H4 (cell line): ENCODE data around the gene CCR4. TPM values are rescaled to one million over a fixed set of nuclear protein-coding genes. Genes with fewer than 3 reads are reported as not detected.
"Not testable (repeated sequence)": the region's sequence is repeated elsewhere in the genome, so short reads cannot be mapped to it uniquely, and the experiment has no call there.

Experiments
- DNase-seq: peaks from one replicate; pipeline ENCODE4 v3.0.0-alpha.2; 2015; ENCODE audit warnings: low spot score
- total RNA-seq: library from RNA; depleted of rRNA; stranded (reverse); fragments of >200 nt; shearing (Covaris generic); gene quantifications from 2 replicates; pipeline ENCODE4 v1.2.3, GENCODE V29; 2014; rRNA removed

CCR4 gene
- not detected in 2 replicates for total RNA-seq

DNA sequence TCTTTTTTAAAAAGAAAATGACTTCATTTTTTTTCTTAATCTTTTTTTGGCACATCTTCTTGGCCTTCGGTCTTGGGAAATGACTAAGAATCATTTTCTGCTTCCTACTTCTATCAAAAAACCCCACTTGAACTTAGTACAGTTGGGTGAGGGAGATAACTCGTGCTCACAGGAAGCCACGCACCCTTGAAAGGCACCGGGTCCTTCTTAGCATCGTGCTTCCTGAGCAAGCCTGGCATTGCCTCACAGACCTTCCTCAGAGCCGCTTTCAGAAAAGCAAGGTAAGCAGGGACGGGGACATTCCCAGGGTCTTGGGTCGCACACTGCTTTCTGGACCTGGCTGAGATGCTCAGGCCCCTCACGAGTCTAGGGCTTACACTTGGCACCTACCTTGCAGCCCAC is at the start of gene CCR4:
CCR4 (plus strand) TSS at position 235 of the 402 bp plus-strand sequence. CDS start 1,779 bp downstream, outside the sequence.
- DNase-seq: no peak

DNA sequence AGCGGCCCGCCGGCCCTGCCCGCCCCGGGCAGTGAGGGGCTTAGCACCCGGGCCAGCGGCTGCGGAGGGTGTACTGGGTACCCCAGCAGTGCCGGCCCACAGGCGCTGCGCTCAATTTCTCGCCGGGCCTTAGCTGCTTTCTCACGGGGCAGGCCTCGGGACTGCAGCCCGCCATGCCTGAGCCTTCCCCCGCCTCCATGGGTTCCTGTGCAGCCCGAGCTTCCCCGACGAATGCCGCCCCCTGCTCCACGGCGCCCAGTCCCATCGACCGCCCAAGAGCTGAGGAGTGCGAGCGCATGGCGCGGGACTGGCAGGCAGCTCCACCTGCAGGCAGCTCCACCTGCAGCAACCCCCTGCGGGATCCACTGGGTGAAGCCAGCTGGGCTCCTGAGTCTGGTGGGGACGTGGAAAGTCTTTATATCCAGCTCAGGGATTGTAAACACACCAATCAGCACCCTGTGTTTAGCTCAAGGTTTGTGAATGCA is 48.5 kb upstream of the CCR4 start:
- not testable (repeated sequence) for DNase-seq

DNA sequence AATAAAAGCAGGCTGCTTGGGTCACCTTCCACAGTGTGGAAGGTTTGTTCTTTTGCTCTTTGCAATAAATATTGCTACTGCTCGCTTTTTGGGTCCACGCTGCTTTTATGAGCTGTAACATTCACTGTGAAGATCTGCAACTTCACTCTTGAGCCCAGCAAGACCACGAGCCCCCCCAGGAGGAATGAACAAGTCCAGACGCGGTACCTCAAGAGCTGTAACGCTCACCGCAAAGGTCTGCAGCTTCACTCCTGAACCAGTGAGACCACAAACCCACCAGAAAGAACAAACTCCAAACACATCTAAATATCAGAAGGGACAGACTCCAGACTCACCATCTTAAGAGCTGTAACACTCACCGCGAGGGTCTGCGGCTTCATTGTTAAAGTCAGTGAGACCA is 47.5 kb upstream of the CCR4 start:
- no peak for DNase-seq

DNA sequence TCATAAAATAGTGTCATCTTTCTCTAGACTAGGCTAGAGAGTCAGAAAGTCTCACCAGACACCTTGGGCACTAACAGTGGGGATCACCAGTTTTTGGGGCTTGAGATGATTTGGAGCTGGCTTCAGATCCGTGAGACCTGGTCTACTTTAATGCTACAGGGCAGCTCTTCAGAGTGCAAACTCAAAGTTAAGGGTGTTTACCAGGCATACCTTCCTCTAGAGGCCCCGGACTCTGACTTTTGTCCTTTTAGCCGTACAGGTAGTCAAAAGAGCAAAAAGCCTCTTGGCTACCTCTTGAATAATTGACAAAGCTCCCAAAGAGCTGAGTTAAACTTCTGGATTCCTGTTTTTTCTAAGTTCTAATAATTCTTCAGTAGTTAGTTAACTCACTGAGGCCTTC is 41.4 kb upstream of the CCR4 start:
- no peak for DNase-seq

- no peak for DNase-seq
Observed at GRCh38 chr3:32910954-32911353, 40.5 kb upstream of the CCR4 start.

GRCh38 chr3:32912046-32912445 is 39.4 kb upstream of the CCR4 start:
- no peak for DNase-seq

DNA sequence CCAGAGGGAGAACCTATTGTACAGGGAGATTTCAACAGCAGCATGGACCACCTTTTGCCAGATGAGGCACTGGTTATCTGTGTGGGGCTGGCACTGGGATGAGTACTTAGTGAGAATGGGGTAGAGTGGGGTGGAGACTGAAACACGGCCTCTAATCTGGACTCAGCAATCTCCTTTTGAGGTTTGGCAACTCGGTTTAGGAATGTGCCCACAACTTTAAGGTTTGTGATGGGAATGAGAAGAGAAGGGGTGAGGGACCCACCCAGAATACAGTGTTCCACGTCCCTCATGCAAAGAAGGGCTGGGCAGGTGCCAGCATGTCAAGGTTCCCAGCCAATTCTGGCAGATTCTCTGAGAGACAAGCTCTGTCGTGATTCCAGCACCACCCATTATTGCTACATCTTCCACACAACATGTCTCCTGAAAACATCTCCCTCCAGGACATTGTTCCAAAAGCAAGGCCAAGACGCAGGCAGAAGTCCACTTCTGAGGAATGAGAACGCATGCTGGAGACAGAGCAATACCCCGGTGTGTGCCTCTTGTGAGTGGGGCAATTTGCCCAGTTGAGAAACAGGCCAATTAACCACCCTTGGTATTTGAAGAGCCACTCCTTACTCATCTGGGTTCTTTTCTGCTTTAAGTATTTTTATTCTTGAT is 37.5 kb upstream of the CCR4 start:
- DNase-seq: no peak

DNA sequence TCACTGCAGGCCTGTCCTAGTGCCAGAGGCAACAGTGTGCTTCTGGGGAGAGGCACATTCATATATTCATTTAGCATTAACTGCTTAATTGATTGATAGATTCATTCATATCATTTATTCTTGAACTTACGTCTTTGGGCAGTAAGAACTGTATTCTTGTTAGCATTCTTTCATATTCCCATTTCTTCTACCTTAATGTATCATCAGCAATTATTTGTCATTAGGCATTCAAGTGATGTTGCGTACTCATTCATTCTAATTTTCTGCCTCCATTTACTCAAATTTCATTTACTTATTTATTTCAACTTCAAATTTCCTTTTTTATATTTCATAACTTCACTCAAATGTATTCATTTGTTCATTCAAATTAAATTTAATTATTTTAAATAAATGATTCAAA is 31.5 kb upstream of the CCR4 start:
- no peak for DNase-seq

- no peak for DNase-seq
Observed at GRCh38 chr3:32922078-32922477, 29.4 kb upstream of the CCR4 start.

- no peak for DNase-seq
Observed at GRCh38 chr3:32930161-32930560, 21.3 kb upstream of the CCR4 start.

DNA sequence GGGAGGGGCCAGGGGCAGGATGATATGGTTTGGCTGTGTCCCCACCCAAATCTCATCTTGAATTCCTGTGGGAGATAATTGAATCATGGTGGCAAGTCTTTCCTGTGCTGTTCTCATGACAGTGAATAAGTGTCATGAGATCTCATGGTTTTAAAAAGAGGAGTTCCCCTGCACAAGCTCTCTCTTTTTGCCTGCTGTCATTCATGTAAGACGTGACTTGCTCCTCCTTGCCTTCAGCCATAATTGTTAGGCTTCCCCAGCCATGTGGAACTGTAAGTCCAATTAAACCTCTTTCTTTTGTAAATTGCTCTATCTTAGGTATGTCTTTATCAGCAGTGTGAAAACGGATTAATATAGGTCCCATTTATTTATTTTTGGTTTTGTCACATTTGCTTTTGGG is 20.2 kb upstream of the CCR4 start:
- DNase-seq: not testable (repeated sequence)

DNA sequence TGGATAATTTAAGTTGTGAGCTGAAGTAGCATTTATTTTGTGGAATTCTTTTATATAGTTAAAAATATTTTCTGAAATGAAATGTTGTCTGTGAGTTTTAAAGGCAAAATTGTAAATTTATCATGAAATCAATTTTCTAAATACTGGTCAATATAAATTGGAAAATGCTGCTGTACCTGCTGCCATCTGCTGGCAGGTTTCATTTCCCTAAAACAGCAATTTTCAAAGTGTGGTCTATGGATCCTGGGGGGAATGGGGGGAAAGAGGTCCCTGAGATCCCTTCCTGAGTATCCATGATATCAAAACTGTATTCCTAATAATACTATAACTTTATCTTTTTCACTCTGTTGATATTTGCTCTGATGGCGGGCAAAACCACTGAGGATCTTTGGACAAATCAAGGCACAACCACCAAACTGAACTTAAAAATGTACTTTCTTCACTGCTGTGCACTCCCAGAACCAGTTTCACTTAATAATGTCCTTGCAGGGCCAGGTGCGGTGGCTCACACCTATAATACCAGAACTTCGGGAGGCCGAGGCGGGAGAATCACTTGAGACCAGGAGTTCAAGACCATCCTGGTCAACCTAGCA is 17.2 kb upstream of the CCR4 start:
- no peak for DNase-seq

- DNase-seq: no peak
Observed at GRCh38 chr3:32937331-32937730, 14.1 kb upstream of the CCR4 start.

DNA sequence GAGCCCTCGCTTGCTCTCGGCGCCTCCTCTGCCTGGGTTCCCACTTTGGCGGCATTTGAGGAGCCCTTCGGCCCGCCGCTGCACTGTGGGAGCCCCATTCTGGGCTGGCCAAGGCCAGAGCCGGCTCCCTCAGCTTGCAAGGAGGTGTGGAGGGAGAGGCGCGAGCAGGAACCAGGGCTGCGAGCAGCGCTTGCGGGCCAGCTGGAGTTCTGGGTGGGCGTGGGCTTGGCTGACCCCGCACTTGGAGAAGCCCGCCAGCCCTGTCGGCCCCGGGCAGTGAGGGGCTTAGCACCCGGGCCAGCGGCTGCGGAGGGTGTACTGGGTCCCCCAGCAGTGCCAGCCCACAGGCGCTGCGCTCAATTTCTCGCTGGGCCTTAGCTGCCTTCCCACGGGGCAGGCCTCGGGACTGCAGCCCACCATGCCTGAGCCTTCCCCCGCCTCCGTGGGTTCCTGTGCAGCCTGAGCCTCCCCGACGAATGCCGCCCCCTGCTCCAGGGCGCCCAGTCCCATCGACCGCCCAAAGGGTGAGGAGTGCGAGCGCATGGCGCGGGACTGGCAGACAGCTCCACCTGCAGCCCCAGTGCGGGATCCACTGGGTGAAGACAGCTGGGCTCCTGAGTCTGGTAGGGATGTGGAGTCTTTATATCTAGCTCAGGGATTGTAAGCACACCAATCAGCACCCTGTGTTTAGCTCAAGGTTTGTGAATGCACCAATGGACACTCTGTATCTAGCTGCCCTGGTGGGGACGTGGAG is 11.7 kb upstream of the CCR4 start:
- not testable (repeated sequence) for DNase-seq

GRCh38 chr3:32940726-32941125 is 10.7 kb upstream of the CCR4 start:
- no peak for DNase-seq

DNA sequence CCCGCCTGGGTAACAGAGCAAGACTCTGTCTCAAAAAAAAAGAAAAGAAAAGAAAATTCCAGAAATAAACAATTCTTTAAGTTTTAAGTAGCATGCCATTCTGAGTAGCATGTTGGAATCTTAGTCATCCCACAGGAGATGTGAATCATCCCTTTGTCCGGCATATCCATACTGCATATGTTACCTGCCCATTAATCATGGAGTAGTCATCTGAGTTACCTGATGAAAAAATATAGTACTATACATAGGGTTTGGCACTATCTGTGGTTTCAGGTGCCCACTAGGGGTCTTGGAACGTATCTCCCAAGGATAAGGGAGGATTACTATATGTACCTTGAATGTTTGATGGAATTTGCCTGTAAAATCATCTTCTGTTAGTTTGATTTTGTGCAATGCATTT is 6.3 kb upstream of the CCR4 start:
- no peak for DNase-seq

DNA sequence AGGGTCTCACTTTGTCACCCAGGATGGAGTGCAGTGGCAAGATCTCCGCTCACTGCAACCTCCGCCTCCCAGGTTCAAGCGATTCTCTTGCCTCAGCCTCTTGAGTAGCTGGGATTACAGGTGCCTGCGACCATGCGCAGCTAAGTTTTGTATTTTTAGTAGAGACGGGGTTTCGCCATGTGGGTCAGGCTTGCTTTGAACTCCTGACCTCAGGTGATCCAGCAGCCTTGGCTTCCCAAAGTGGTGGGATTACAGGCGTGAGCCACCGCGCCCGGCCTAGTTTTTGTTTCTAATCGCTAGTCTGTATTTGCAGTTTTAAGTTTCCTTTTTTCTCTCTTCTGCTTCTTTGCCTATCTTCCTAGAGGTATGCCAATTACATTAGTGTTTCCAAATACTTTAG is 5.8 kb upstream of the CCR4 start:
- DNase-seq: not testable (repeated sequence)

- no peak for DNase-seq
Observed at GRCh38 chr3:32946973-32947788, 4.3 kb upstream of the CCR4 start.

DNA sequence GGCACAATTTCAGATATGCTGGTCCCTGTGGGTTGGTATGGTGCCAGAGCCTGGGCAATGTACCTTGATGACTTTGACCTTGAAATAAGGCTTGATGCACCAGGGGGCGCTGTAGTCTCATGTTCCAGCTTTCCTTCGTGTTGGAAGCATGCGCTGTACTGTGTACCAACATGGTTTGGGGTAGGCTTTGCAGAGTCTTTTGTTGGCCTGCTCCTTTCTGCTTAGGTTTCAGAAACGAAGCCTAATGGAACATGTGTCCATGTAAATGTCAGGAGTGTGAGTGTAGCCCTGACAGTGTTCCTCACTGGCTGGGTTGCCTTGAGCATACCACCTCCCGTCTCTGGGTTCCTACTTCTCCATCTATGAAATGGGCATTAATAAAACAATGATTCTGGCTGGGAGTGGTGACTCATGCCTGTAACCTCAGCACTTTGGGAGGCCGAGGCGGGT is 3.6 kb upstream of the CCR4 start:
- DNase-seq: peak; percentile 68

- no peak for DNase-seq
Observed at GRCh38 chr3:32948625-32949445, 2.6 kb upstream of the CCR4 start.

GRCh38 chr3:32950516-32950915 is 928 bp upstream of the CCR4 start:
- DNase-seq: no peak
